Subcutaneous abdominal adipose tissue (tissue), 5 donors: ENCODE results near the gene FMO2.

ENCODE experiments used
- H3K27ac ChIP-seq: one replicate; pipeline ENCODE4 v1.7.0; 2013; ENCODE audit warnings: low read depth, mild to moderate bottlenecking, inconsistent platforms, low read length, moderate library complexity
- H3K27me3 ChIP-seq, 5 donors: one replicate each; pipeline ENCODE4 v1.7.0; 2013; ENCODE audit warnings: low read length in 5 of 5, inconsistent platforms in 1 of 5; ENCODE audit not compliant: control insufficient read depth in 5 of 5, insufficient read depth in 4 of 5
- H3K36me3 ChIP-seq, 5 donors: one replicate each; pipeline ENCODE4 v1.7.0; 2013; ENCODE audit warnings: low read length in 5 of 5; ENCODE audit not compliant: control insufficient read depth in 5 of 5, insufficient read depth in 5 of 5
- H3K4me1 ChIP-seq, 5 donors: one replicate each; pipeline ENCODE4 v1.7.0; 2013; ENCODE audit warnings: low read length in 5 of 5, mild to moderate bottlenecking in 3 of 5, moderate library complexity in 1 of 5; ENCODE audit not compliant: control insufficient read depth in 5 of 5, insufficient read depth in 5 of 5
- H3K4me3 ChIP-seq, 5 donors: one replicate each; pipeline ENCODE4 v1.7.0; 2013; ENCODE audit warnings: low read length in 5 of 5, low read depth in 1 of 5
- H3K9ac ChIP-seq, 5 donors: one replicate each; pipeline ENCODE4 v1.7.0; 2013; ENCODE audit warnings: low read length in 5 of 5, mild to moderate bottlenecking in 4 of 5, moderate library complexity in 3 of 5
- H3K9me3 ChIP-seq, 5 donors: one replicate each; pipeline ENCODE4 v1.7.0; 2013; ENCODE audit warnings: low read length in 5 of 5; ENCODE audit not compliant: control insufficient read depth in 5 of 5
- donor health status: healthy.
- donor health status: healthy.
- donor health status: healthy.
- donor health status: healthy.
- donor health status: healthy.

The FMO2 gene

DNA sequence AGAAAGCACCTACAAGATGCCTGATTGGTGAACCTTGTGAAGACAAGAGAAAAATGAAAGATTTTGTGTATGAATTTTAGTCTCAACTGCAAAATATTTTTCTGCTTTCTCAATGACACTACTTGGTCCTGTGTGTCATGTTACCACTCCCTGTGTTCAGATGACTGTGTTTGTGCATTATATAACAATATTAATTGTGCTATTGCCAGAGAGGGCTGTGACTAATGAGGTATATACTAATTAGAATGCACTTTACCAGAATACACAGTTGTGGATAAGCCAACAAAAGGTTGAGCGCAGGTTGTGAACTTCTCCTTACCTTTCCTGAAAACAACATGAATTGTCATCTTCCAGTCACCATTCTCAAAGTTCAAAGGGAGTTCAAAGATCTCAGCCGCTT, 17.3 kb upstream of the FMO2 start:
- H3K27ac ChIP-seq, result no peak overlapping the region
- no peaks in the 10 kb centered on the region for H3K4me1 ChIP-seq
- no peak overlapping the region for H3K4me3 ChIP-seq

DNA sequence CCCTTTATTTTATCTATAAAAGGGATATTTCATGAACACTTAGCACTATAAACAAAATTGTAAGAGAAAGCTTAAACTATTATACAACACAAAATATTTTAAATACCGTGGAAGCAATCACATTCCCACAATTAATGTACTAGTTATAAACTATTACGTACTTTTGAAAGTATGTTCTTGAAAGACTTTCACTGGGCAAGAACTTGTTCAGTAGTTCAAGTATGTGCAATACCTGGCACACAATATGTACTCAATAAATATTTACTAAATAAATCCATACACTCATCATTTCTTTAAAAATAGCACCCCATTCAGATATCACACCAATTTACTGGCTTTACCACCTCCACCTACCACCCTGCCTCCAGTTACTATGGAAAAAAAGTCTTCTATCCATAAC, 12.6 kb upstream of the FMO2 start:
- Histone ChIP-seq H3K36me3 (no peaks in the 10 kb centered on the region), H3K27me3 (no peaks in the 10 kb centered on the region), H3K9me3 (no peaks in the 10 kb centered on the region), H3K27ac (no peak overlapping the region), H3K4me3 (no peak overlapping the region), H3K4me1 (no peaks in the 10 kb centered on the region), H3K9ac (no peak overlapping the region)

More for the DNA sequence above, 17.3 kb upstream of the FMO2 start:
- no peaks in the 10 kb centered on the region for H3K9me3 ChIP-seq
- no peak overlapping the region for H3K9ac ChIP-seq
- no peaks in the 10 kb centered on the region for H3K36me3 ChIP-seq
- H3K27me3 ChIP-seq, result no peaks in the 10 kb centered on the region

DNA sequence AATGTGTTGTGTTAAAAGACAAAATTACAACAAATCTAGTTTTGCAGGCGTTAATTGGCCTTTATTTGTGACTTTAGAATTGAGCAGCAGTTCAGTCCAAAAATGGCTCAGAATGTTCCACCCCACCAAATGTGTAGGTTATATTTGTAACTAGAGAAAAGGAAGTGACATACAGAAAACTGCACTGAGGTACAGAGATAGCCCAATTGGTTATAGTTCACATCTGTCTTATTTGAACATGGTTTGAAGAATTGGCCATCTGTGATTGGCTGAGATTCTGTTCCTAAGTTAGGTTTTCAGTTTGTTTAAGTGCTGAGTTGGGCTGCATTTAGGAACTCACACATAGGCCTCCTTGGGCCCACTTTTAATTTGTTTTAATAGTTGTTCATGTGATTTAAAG, 12.0 kb upstream of the FMO2 start:
- H3K4me1 ChIP-seq, result no peaks in the 10 kb centered on the region
- no peaks in the 10 kb centered on the region for H3K27me3 ChIP-seq
- no peaks in the 10 kb centered on the region for H3K36me3 ChIP-seq

DNA sequence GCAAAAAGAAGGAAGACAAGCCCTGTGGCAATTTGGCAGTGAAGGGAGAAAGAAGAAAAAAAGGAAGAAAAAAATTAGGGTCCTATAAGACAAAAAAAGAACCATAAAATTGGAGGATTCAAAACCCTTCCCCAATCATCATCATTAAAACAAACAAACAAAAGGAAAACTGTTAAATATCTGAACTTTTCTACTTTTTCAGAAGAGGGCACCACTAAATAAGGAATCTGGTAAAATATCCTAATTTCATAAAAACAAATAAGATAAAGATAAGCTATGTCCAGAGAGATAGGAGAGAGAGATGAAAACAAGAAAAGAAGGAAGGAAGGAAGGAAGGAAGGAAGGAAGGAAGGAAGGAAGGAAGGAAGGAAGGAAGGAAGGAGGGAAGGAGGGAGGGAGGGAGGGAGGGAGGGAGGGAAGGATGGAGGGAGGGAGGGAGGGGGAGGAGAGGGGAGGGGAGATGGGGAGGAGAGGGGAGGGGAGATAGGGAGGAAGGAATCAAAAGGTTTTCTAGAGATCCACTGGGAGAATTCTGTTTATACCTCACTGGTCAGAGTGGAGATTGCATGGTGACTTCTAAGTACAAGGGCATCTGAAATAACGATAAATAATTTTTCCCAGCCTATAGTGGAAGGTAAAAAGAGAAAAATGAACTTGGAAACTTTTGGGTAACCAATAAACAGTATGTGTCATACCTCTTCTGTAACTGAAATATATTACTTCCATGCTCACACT, 10.4 kb upstream of the FMO2 start:
- H3K4me3 ChIP-seq, result no peak overlapping the region
- no peaks in the 10 kb centered on the region for H3K27me3 ChIP-seq
- H3K4me1 ChIP-seq, result no peaks in the 10 kb centered on the region
- H3K9ac ChIP-seq, result no peak overlapping the region
- no peaks in the 10 kb centered on the region for H3K36me3 ChIP-seq
- H3K27ac ChIP-seq, result no peak overlapping the region
- no peaks in the 10 kb centered on the region for H3K9me3 ChIP-seq

More for the DNA sequence above, 12.0 kb upstream of the FMO2 start:
- H3K4me3 ChIP-seq, result no peak overlapping the region
- H3K9ac ChIP-seq, result no peak overlapping the region
- no peaks in the 10 kb centered on the region for H3K9me3 ChIP-seq
- no peak overlapping the region for H3K27ac ChIP-seq

DNA sequence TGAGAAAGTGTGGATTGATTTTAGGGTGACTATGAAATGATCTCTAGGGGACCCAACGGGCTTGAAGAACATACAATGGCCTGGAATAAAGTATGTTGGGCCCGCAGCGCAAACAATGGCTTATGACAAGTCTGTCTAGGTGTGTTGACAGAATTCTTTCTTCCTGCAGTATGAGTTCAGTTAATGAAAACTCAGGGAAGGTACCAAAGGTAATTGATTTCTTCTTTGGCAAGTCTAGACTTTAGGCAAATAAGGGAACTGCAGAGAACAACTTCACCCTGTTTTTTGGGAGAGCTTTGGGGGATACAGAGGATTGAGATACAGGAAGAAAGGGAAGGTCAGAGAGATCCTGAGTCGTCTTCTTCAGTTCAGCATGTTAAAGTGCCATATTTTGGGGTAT, 7.8 kb upstream of the FMO2 start:
- H3K27ac ChIP-seq, result no peak overlapping the region
- H3K9me3 ChIP-seq, result no peaks in the 10 kb centered on the region
- no peaks in the 10 kb centered on the region for H3K4me1 ChIP-seq
- no peaks in the 10 kb centered on the region for H3K27me3 ChIP-seq
- no peak overlapping the region for H3K4me3 ChIP-seq
- H3K36me3 ChIP-seq, result no peaks in the 10 kb centered on the region
- H3K9ac ChIP-seq, result no peak overlapping the region

DNA sequence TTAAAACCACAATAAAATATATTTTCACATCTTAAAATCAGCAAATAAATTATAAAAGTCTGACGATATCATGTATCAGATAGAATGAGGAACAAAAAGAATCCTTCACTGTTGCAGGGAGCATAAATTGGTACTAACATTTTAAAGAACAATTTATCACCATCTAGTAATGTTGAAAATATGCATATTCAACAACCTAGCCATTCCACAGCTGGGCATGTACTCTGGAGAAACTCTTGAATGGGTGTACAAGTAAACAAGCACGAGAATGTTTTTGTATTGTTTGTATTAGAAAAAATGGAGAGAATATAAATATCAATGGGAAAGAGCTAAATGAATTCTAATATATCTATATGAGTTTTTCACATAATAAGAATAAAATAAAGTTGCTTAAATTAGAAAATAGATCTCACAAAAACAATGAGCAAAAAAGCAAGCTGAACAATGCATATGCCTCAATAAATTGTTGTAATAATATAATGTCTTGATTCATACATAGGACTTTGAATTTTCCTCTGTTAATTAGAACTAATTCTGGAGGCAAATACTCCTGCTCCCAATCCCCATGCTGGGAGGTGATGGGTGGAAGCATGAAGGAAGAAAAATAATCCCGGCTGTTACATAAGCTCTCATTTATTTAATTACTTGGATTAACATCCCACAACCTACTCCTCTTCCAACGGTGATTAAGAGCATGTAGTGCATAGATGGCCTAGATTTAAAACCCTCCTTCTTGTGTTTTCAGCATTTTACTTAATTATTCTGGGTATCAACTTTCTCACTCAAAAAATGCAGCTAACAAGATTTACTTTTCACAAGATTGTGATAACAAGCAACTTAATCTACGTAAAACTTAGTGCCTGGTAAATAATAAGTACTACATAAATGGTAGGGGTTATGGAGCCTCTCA, 5.5 kb upstream of the FMO2 start:
- no peak overlapping the region for H3K27ac ChIP-seq
- no peaks in the 10 kb centered on the region for H3K9me3 ChIP-seq
- H3K27me3 ChIP-seq, result no peaks in the 10 kb centered on the region
- peaks cover 0 to 2% (median 2%) of the 10 kb centered on the region in 5 donors for H3K4me1 ChIP-seq
- H3K9ac ChIP-seq, result no peak overlapping the region
- H3K4me3 ChIP-seq, result no peak overlapping the region
- H3K36me3 ChIP-seq, result no peaks in the 10 kb centered on the region

DNA sequence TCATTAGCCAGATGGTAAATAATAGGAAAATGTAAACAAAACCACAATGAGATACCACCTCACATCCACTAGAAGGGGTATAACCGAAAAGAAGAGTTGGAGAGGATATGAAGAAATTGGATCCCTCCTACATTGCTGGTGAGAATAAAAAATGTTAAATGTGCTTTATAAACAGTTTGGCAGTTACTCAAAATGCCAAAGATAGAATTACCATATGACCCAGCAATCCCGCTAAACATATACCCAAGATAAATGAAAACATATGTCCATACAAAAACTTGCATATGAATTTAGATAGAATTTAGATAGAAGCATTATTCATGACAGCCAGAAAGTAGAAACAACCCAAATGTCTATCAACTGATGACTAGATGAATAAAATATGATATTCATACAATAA, 4.4 kb upstream of the FMO2 start:
- H3K27ac ChIP-seq, result no peak overlapping the region
- H3K4me1 ChIP-seq, result peaks cover 0 to 8% (median 6%) of the 10 kb centered on the region in 5 donors
- H3K9me3 ChIP-seq, result no peaks in the 10 kb centered on the region
- no peaks in the 10 kb centered on the region for H3K36me3 ChIP-seq
- no peak overlapping the region for H3K4me3 ChIP-seq
- H3K27me3 ChIP-seq, result no peaks in the 10 kb centered on the region
- no peak overlapping the region for H3K9ac ChIP-seq

DNA sequence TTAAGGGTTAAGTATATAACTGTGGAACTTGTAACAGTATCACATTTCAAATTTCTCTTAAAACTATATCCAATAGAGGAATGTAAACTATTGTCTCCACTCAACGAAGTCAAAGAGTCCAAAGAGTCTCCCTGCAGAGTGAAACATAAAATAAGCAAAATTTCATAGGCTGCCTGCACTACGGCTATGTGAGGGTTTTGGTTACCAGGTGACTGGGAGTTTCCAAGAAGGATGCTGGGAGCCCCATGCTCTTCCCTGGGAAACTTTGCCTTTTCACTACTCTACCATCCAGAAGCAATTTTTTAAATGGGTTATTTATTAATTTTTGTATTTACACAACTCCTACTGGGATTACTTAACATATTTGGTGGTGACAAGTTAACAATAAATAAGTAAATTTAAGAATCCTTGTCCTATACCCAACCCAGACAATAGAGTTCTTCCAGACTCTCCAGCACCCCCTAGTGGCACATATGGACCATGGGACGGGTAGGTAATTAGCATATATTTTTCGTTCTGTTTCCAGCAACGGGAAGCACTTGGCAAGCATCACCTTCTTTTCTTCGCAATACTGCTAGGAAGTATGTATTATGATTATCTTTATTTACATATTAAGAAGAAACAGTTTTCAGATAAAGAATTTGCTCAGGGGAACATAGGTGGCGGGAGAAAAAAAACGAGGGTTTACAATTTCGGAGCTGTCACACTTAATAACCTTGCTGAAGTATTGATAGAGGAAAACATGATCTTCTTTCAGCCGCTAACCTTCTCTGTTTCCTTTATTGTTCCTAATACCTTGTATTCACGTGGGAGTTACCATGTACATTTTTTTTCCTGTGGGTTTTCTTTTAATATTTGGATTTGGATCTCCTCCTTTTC, 3.5 kb downstream of the FMO2 start:
- Histone ChIP-seq H3K27ac (peak overlapping the region; percentile 74), H3K4me3 (peak overlapping the region; percentile 11 to 67 (median 48))

DNA sequence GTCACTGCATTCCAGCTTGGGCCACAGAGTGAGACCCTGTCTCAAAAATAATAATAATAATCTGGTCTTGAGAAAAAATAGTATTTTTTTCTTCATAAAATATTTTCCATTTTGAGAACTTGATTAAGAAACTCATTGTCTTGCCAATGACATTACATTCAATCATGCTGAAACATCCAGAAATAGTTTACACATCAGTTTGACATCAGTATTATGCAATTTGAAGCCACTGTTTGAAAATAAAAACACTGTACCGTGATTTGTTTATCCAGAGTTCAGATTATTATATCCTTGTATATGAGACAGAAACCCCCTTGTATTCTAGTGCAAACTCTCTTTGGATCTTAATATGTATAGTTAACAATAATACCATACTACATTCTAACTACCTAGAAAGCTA, 6.9 kb downstream of the FMO2 start:
- Histone ChIP-seq H3K27ac (peak overlapping the region; percentile 53), H3K4me3 (no peak overlapping the region)

More for the DNA sequence above, 3.5 kb downstream of the FMO2 start:
- H3K27me3 ChIP-seq, result no peaks in the 10 kb centered on the region
- peaks cover 0 to 3% (median 0%) of the 10 kb centered on the region in 5 donors for H3K36me3 ChIP-seq
- H3K9ac ChIP-seq, result peak overlapping the region in 4 of 5 donors; percentile 8 to 93 (median 58)
- peaks cover 0 to 47% (median 35%) of the 10 kb centered on the region in 5 donors for H3K4me1 ChIP-seq
- no peaks in the 10 kb centered on the region for H3K9me3 ChIP-seq

More for the DNA sequence above, 6.9 kb downstream of the FMO2 start:
- H3K27me3 ChIP-seq, result no peaks in the 10 kb centered on the region
- peaks cover 7 to 18% (median 11%) of the 10 kb centered on the region in 5 donors for H3K36me3 ChIP-seq
- H3K9me3 ChIP-seq, result no peaks in the 10 kb centered on the region
- peaks cover 2 to 71% (median 36%) of the 10 kb centered on the region in 5 donors for H3K4me1 ChIP-seq
- no peak overlapping the region for H3K9ac ChIP-seq
